Suprapubic skin (tissue), 4 donors: Measurements from ENCODE around the gene MKKS. TPM values are rescaled to one million over a fixed set of nuclear protein-coding genes. Genes with fewer than 3 reads are reported as not detected.
"Not testable (repeated sequence)": the region's sequence is repeated elsewhere in the genome, so short reads cannot be mapped to it uniquely, and the experiment has no call there.

Source experiments
- DNase-seq, 2 donors: peaks; one replicate each; pipeline ENCODE4 v3.0.0-alpha.2; 2019; ENCODE audit warnings: low spot score in 2 of 2
- H3K27ac ChIP-seq: fragments of 200-600 bp; sonication (generic); one replicate; pipeline ENCODE4 v1.5.1; 2019
- H3K27me3 ChIP-seq: fragments of 200-600 bp; sonication (generic); one replicate; pipeline ENCODE4 v1.5.1; 2019
- H3K36me3 ChIP-seq: fragments of 200-600 bp; sonication (generic); one replicate; pipeline ENCODE4 v1.5.1; 2019
- H3K4me1 ChIP-seq: fragments of 200-600 bp; sonication (generic); one replicate; pipeline ENCODE4 v1.5.1; 2019
- H3K4me3 ChIP-seq: fragments of 200-600 bp; sonication (generic); one replicate; pipeline ENCODE4 v1.5.1; 2019; ENCODE audit warnings: mild to moderate bottlenecking
- H3K9me3 ChIP-seq: fragments of 200-600 bp; sonication (generic); one replicate; pipeline ENCODE4 v1.5.1; 2019
- CTCF ChIP-seq, 2 donors: fragments of 200-600 bp in 1 of 2; fragments of 450-650 bp in 1 of 2; sonication (generic) in 1 of 2; IDR thresholded peaks; one replicate each; pipeline ENCODE4 v1.5.1; 2016 to 2019; ENCODE audit warnings: antibody characterized with exemption in 2 of 2, mild to moderate bottlenecking in 1 of 2, moderate library complexity in 1 of 2
- EP300 ChIP-seq: sonication (generic); formaldehyde crosslinking; IDR thresholded peaks from one replicate; pipeline ENCODE4 v1.6.1; 2017; ENCODE audit warnings: antibody characterized with exemption
- POLR2A ChIP-seq, 2 donors: fragments of 450-650 bp; IDR thresholded peaks; one replicate each; pipeline ENCODE4 v1.6.1; 2017; ENCODE audit warnings: antibody characterized with exemption in 2 of 2, mild to moderate bottlenecking in 2 of 2, moderate library complexity in 2 of 2
- POLR2AphosphoS5 ChIP-seq, 3 donors: sonication (generic); formaldehyde crosslinking; IDR thresholded peaks; one replicate each; pipeline ENCODE4 v1.6.1; 2017; ENCODE audit warnings: antibody characterized with exemption in 3 of 3
- WGBS: methylation state at CpG from one replicate; pipeline ENCODE4 v1.1.5; 2018; 5-methylcytosine and 5-hydroxymethylcytosine counted together
- total RNA-seq, 4 donors: library from RNA; depleted of rRNA; stranded (reverse); fragments of >200 nt; gene quantifications; one replicate each; pipeline ENCODE4 v1.1.0, GENCODE V29; 2016

Gene MKKS
- total RNA-seq, 4 donors from 2014 or later = 8.7 to 11.2 (median 9.6) TPM

DNA sequence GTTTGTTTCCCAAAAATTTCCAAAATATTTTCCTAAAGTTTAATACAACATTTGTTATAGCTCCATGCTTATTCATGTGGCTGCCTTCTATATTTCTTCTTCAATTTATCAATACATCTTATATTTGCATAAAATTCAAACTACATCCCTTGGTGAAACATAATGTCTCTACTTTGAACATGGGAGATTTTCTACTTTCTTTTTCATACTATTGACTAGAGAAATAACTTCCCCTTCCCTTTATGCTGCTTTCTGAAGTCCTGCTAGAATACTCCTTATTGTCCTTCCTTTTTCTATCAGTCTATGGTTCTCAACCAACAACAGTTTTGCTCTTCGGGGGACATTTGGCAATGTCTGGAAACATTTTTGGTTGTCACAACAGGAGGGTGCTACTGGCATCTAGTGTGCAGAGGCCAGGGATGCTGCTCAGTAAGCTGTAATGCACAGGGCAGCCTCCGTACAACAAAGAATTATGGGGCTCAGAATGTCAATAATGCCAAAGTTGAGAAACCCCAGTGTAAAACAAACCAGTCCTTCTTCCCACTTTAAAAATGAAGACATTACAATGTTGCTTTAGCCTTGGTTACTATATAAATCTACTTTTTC lies 29.9 kb downstream of the MKKS start:
- no peaks in the 10 kb centered on the region for H3K4me1 ChIP-seq
- no peak overlapping the region for H3K4me3 ChIP-seq
- no peak for TF ChIP-seq POLR2A (IDR thresholded peaks at IDR 0.05)
- H3K36me3 ChIP-seq = peaks cover 16% of the 10 kb centered on the region
- no peak overlapping the region for H3K27ac ChIP-seq
- DNase-seq = no peak
- no peaks in the 10 kb centered on the region for H3K9me3 ChIP-seq
- 85% methylated on average over 2 of the region's 2 CpGs for WGBS
- H3K27me3 ChIP-seq = no peaks in the 10 kb centered on the region

- Histone ChIP-seq H3K4me1 (no peaks in the 10 kb centered on the region), H3K27me3 (no peaks in the 10 kb centered on the region), H3K27ac (no peak overlapping the region), H3K36me3 (peaks cover 16% of the 10 kb centered on the region), H3K4me3 (no peak overlapping the region), H3K9me3 (no peaks in the 10 kb centered on the region)
- DNase-seq = no peak
- no peak for TF ChIP-seq POLR2A (IDR thresholded peaks at IDR 0.05)
- no peak for TF ChIP-seq EP300
- TF ChIP-seq CTCF (IDR thresholded peaks at IDR 0.05) = no peak
- no peak for TF ChIP-seq POLR2AphosphoS5 (IDR thresholded peaks at IDR 0.05)
- 86% methylated on average over 3 of the region's 3 CpGs for WGBS
Observed at GRCh38 chr20:10402938-10403608, 30.9 kb downstream of the MKKS start.

- DNase-seq = no peak
Observed at GRCh38 chr20:10398834-10399369, 35.1 kb downstream of the MKKS start.

GRCh38 chr20:10394752-10395151 lies 39.3 kb downstream of the MKKS start:
- not testable (repeated sequence) for H3K36me3 ChIP-seq, H3K4me3 ChIP-seq, H3K4me1 ChIP-seq, DNase-seq, H3K9me3 ChIP-seq, H3K27me3 ChIP-seq, H3K27ac ChIP-seq
- WGBS = 93% methylated on average over 15 of the region's 32 CpGs

More at GRCh38 chr20:10398834-10399369, 35.1 kb downstream of the MKKS start:
- Histone ChIP-seq H3K36me3 (no peaks in the 10 kb centered on the region), H3K4me3 (no peak overlapping the region), H3K9me3 (no peaks in the 10 kb centered on the region), H3K4me1 (no peaks in the 10 kb centered on the region), H3K27ac (no peak overlapping the region), H3K27me3 (no peaks in the 10 kb centered on the region)
- WGBS = 78% methylated on average over 3 of the region's 3 CpGs
- no peak for TF ChIP-seq POLR2A (IDR thresholded peaks at IDR 0.05)
- TF ChIP-seq CTCF (IDR thresholded peaks at IDR 0.05) = no peak
- TF ChIP-seq POLR2AphosphoS5 (IDR thresholded peaks at IDR 0.05) = no peak
- no peak for TF ChIP-seq EP300

DNA sequence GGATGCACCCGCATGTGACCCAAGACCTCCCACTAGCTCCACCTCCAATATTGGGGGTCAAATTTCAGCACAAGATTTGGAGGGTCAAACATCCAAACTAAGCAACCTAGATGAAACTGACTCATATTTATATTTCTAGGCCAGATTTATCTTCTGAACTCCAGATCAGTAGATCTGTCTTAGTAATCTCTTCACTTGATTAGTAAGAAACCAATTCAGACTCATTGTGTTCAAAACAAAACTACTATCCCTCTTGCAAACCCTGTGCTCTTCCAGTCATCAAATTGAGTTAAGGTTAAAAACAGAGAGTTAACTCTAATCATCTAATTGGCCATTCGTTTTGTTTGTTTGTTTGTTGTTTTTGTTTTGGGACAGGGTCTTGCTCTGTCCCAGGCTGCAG lies 43.3 kb downstream of the MKKS start:
- Histone ChIP-seq H3K27me3 (no peaks in the 10 kb centered on the region), H3K36me3 (no peaks in the 10 kb centered on the region), H3K9me3 (no peaks in the 10 kb centered on the region), H3K4me3 (no peak overlapping the region), H3K4me1 (no peaks in the 10 kb centered on the region), H3K27ac (no peak overlapping the region)
- TF ChIP-seq POLR2AphosphoS5 (IDR thresholded peaks at IDR 0.05) (no peak), EP300 (no peak), CTCF (IDR thresholded peaks at IDR 0.05) (no peak), POLR2A (IDR thresholded peaks at IDR 0.05) (no peak)
- 90% methylated on average over 2 of the region's 2 CpGs for WGBS
- DNase-seq = no peak

DNA sequence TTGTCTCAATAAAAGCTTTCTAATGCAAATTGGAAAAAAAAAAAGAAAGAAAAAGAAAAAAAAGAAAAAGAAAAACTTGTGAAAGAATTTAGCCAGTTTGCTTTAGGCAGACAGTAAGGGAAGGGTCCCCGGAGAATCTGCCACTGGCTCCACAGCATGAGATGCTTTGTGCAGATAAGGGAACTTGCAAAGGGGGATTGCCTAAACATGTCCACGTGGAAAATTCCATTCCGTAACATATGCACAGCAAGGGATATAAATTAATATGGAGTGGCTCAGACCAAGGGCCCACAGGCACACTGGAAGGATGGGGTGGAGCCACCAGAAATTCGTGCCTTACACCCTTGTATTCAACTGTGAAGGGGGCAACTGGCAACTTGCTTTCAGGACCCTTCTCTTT lies 45.4 kb downstream of the MKKS start:
- H3K27ac ChIP-seq = no peak overlapping the region
- H3K4me3 ChIP-seq = no peak overlapping the region
- no peaks in the 10 kb centered on the region for H3K27me3 ChIP-seq
- H3K9me3 ChIP-seq = no peaks in the 10 kb centered on the region
- TF ChIP-seq CTCF (IDR thresholded peaks at IDR 0.05) (no peak), POLR2A (IDR thresholded peaks at IDR 0.05) (no peak), EP300 (no peak), POLR2AphosphoS5 (IDR thresholded peaks at IDR 0.05) (no peak)
- WGBS = 49% methylated on average over 4 of the region's 4 CpGs
- H3K4me1 ChIP-seq = no peaks in the 10 kb centered on the region
- H3K36me3 ChIP-seq = no peaks in the 10 kb centered on the region
- no peak for DNase-seq
